Measurements from ENCODE around the gene PSAPL1.

DNA sequence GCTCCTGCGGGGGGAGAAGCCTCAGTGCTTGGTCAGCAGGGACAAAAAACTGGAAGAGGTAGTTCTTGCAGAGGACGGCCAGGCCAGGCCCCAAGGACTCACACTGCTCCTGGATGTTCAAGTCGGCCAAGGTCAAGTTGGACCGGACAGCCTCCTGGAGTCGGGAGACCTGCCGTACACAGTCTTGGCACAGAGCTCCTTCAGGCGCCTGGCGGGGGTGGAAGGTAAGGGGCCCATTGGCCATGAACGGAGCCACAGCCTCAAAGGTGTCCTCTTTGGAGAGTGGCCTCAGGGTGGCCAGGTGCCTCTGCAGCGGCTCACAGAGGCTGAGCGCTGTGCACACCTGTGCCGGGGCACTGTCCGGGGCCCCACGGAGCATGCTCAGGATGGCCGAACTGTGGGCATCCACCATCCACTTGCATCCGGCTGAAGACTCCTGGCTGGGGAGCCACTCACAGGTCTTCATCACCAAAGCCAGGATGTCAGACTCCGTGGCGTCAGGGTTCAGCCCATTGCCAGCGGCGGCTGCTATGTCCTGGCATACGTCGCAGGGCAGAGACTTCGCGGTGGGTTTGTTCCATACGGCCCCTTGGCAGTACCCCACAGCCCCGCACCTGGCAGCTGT lies 477 bp downstream of the PSAPL1 start:
- TF ChIP-seq, protein P1, sequence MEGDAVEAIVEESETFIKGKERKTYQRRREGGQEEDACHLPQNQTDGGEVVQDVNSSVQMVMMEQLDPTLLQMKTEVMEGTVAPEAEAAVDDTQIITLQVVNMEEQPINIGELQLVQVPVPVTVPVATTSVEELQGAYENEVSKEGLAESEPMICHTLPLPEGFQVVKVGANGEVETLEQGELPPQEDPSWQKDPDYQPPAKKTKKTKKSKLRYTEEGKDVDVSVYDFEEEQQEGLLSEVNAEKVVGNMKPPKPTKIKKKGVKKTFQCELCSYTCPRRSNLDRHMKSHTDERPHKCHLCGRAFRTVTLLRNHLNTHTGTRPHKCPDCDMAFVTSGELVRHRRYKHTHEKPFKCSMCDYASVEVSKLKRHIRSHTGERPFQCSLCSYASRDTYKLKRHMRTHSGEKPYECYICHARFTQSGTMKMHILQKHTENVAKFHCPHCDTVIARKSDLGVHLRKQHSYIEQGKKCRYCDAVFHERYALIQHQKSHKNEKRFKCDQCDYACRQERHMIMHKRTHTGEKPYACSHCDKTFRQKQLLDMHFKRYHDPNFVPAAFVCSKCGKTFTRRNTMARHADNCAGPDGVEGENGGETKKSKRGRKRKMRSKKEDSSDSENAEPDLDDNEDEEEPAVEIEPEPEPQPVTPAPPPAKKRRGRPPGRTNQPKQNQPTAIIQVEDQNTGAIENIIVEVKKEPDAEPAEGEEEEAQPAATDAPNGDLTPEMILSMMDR (IDR thresholded peaks at IDR 0.05) = no peak
- no peak for TF ChIP-seq ZFX (IDR thresholded peaks at IDR 0.05; ENCODE audit: borderline replicate concordance)

All from 22Rv1 (cell line).